Glutamatergic neuron (in vitro differentiated cells): ENCODE measurements around the gene LDLRAD4. TPM values are rescaled to one million over a fixed set of nuclear protein-coding genes. Genes with fewer than 3 reads are reported as not detected.

Experiments
- DNase-seq: peaks from one replicate; pipeline ENCODE4 v3.0.0; 2022
- H3K27ac Mint-ChIP-seq: one replicate; pipeline ENCODE4 v1.8.0; 2020; ENCODE audit warnings: mild to moderate bottlenecking, mixed read lengths, inconsistent platforms; ENCODE audit not compliant: unreplicated experiment
- H3K27me3 Mint-ChIP-seq: one replicate; pipeline ENCODE4 v1.8.0; 2020; ENCODE audit warnings: mild to moderate bottlenecking, moderate library complexity, mixed read lengths, inconsistent platforms; ENCODE audit not compliant: unreplicated experiment
- H3K36me3 Mint-ChIP-seq: one replicate; pipeline ENCODE4 v1.8.0; 2020; ENCODE audit warnings: mild to moderate bottlenecking, mixed read lengths, inconsistent platforms; ENCODE audit not compliant: unreplicated experiment
- H3K4me1 Mint-ChIP-seq: one replicate; pipeline ENCODE4 v1.8.0; 2020; ENCODE audit warnings: mild to moderate bottlenecking, low read depth, mixed read lengths, inconsistent platforms; ENCODE audit not compliant: unreplicated experiment
- H3K4me3 Mint-ChIP-seq: one replicate; pipeline ENCODE4 v1.8.0; 2020; ENCODE audit warnings: mild to moderate bottlenecking, mixed read lengths, inconsistent platforms; ENCODE audit not compliant: unreplicated experiment
- H3K9me3 Mint-ChIP-seq: one replicate; pipeline ENCODE4 v1.8.0; 2020; ENCODE audit warnings: mild to moderate bottlenecking, moderate library complexity, mixed read lengths, inconsistent platforms; ENCODE audit not compliant: unreplicated experiment
- CTCF ChIP-seq: fragments of 200-600 bp; sonication (generic); IDR thresholded peaks from one replicate; pipeline ENCODE4 v1.5.0; 2021; ENCODE audit not compliant: partially characterized antibody, unreplicated experiment
- total RNA-seq: library from RNA; stranded (reverse); fragmentation: NEBNext Ultra II Directional; extraction: Animal tissue kit (Norgen Biotek cat#: 25700); gene quantifications from one replicate; pipeline ENCODE4 v1.2.1, GENCODE V29; 2021; ENCODE audit not compliant: unreplicated experiment

LDLRAD4 gene
- total RNA-seq, 1 donor from 2014 or later = 0.29 TPM

GRCh38 chr18:13279181-13280069 lies 60.9 kb downstream of the LDLRAD4 start:
- Mint-ChIP-seq H3K36me3 (peaks cover 6% of the 10 kb centered on the region), H3K27ac (no peak overlapping the region), H3K9me3 (peaks cover 6% of the 10 kb centered on the region), H3K4me3 (no peak overlapping the region), H3K4me1 (peaks cover 11% of the 10 kb centered on the region), H3K27me3 (peaks cover 4% of the 10 kb centered on the region)
- DNase-seq = no peak
- TF ChIP-seq CTCF = no peak

GRCh38 chr18:13280070-13280795 lies 61.7 kb downstream of the LDLRAD4 start:
- H3K27me3 Mint-ChIP-seq = peaks cover 8% of the 10 kb centered on the region
- TF ChIP-seq CTCF = no peak
- H3K4me1 Mint-ChIP-seq = peaks cover 16% of the 10 kb centered on the region
- DNase-seq = no peak
- no peak overlapping the region for H3K4me3 Mint-ChIP-seq
- H3K27ac Mint-ChIP-seq = no peak overlapping the region
- H3K9me3 Mint-ChIP-seq = peaks cover 9% of the 10 kb centered on the region
- peaks cover 13% of the 10 kb centered on the region for H3K36me3 Mint-ChIP-seq

DNA sequence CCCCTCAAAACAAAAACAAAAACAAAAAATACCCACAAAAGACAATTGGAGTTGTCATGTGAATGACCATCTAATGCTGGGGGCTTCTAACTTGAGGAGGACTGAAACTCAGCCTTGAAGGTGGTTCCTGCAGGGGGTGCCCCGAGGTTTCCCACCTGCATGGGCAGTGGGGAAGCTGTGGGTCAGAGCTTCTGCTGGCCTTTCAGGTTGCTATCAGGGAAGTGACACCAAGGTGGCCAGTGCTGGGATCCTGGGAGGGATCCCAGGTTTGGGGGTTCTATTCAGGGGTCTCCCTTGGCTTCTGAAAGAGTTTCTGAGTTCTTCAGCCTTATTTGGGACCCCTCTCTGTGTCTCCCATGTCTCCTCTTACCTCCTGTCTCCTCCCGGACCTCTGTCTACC lies 62.8 kb downstream of the LDLRAD4 start:
- H3K4me1 Mint-ChIP-seq = peaks cover 16% of the 10 kb centered on the region
- no peak for TF ChIP-seq CTCF
- no peak overlapping the region for H3K4me3 Mint-ChIP-seq
- no peak for DNase-seq
- H3K27me3 Mint-ChIP-seq = peaks cover 8% of the 10 kb centered on the region
- peaks cover 9% of the 10 kb centered on the region for H3K9me3 Mint-ChIP-seq
- H3K27ac Mint-ChIP-seq = no peak overlapping the region
- H3K36me3 Mint-ChIP-seq = peaks cover 17% of the 10 kb centered on the region

GRCh38 chr18:13283746-13284145 lies 65.2 kb downstream of the LDLRAD4 start:
- H3K4me1 Mint-ChIP-seq = peaks cover 13% of the 10 kb centered on the region
- no peak for TF ChIP-seq CTCF
- peaks cover 4% of the 10 kb centered on the region for H3K27me3 Mint-ChIP-seq
- no peak for DNase-seq
- peaks cover 5% of the 10 kb centered on the region for H3K9me3 Mint-ChIP-seq
- no peak overlapping the region for H3K4me3 Mint-ChIP-seq
- H3K36me3 Mint-ChIP-seq = peaks cover 17% of the 10 kb centered on the region
- no peak overlapping the region for H3K27ac Mint-ChIP-seq
